Activated naive CD8-positive, alpha-beta T cell treated with anti-CD3 and anti-CD28 coated beads, Interleukin-2, amount 50 U/mL, for 16 hours (primary cell): ENCODE measurements around the gene C12orf43.

Experiments
- DNase-seq: peaks from one replicate; pipeline ENCODE4 v3.0.0-alpha.2; 2020; ENCODE audit warnings: low read depth, low spot score

C12orf43 gene

DNA sequence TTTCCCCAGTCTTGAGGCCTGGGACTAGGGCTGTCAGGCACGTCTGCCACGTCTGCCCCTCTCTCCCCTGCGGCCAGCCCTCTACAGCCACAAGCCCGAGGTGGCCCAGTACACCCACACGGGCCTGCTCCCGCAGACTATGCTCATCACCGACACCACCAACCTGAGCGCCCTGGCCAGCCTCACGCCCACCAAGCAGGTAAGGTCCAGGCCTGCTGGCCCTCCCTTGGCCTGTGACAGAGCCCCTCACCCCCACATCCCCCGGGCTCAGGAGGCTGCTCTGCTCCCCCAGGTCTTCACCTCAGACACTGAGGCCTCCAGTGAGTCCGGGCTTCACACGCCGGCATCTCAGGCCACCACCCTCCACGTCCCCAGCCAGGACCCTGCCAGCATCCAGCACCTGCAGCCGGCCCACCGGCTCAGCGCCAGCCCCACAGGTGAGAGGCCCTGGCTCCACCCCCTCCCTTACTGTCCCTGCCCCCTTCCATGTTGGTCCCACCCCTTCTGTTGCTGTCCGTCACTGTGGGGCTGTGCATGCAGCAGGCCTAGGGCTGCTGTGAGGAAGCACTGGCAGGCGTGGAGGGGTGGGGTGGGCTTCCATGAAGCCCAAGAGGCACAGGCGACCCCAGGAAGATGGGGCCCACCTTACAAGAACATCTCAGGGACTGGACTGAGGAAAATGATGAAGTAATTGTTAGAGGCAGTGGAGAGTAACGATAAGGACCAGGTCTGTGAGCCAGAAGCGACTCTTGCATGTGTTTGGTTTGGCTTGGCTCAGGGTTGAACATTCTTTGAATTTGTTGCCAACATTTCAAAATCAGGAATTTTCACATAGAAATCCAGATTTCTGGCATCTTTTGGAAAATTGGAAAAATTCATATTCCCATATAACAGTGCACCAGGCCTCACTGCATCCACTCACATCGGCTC, 16.8 kb downstream of the C12orf43 start:
- DNase-seq = no peak

DNA sequence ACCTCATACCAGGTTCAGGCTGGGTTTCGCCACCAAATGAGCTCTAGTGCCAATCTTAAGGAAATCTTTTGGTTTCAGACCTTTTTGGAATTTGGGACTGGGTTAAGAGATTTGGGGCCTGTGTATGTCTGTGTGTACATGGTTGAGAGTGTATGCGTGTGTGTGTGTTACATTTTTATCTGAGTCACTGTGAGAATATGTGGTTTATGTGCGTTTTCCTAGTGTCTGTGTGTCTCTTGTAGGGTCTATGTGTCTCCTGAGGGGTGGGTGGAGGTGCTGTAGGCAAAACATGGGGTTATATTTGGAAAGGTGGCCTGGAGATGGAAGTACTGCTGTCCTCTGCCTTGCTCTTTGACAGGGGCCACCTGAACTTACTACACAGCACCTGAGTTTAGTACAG, 17.9 kb downstream of the C12orf43 start:
- DNase-seq = no peak

DNA sequence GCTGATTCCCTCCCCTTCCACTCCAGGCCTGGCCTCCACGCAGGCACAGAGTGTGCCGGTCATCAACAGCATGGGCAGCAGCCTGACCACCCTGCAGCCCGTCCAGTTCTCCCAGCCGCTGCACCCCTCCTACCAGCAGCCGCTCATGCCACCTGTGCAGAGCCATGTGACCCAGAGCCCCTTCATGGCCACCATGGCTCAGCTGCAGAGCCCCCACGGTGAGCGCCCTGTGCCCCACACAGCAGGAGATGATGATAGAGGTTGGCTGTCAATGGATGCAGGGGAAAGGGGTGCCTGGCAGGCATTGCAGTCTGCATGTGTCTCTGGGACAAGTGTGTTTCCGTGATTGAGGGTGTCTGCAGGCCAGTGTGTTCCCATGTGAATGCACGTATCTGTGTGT, 18.8 kb downstream of the C12orf43 start:
- no peak for DNase-seq

DNA sequence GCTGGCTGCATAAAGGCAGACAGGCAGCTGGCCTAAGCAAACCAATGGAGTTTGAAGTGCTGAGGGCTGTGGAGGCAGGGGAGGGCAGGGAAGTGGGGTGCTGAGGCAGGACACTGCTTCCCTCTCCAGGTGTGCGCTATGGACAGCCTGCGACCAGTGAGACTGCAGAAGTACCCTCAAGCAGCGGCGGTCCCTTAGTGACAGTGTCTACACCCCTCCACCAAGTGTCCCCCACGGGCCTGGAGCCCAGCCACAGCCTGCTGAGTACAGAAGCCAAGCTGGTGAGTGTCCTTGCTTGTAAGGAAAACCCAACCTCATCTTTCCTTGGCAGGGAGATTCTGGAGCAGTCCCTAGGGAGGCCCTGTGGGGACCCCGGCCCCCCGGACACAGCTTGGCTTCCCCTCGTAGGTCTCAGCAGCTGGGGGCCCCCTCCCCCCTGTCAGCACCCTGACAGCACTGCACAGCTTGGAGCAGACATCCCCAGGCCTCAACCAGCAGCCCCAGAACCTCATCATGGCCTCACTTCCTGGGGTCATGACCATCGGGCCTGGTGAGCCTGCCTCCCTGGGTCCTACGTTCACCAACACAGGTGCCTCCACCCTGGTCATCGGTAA, 20.0 kb downstream of the C12orf43 start:
- DNase-seq = no peak

DNA sequence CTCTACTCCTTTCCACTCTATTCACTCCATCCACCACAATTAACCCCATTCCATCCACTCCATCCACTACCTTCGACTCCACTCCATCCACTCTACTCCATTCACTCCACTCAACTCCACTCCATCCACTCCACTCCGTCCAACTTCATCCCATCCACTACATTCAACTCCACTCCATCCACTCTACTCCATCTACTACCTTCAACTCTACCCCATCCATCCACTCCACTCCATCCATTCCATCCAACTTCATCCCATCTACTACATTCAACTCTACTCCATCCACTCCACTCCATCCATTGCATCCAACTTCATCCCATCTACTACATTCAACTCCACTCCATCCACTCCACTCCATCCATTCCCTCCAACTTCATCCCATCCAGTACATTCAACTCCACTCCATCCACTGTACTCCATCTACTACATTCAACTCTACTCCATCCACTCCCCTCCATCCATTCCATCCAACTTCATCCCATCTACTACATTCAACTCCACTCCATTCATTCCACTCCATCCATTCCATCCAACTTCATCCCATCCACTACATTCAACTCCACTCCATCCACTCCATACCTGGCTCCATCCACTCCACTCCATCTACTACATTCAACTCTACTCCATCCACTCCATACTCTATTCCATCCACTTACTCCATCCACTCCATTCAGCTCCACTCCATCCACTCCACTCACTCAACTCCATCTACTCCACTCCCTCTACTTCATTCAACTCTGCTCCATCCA, 21.5 kb downstream of the C12orf43 start:
- DNase-seq = no peak

DNA sequence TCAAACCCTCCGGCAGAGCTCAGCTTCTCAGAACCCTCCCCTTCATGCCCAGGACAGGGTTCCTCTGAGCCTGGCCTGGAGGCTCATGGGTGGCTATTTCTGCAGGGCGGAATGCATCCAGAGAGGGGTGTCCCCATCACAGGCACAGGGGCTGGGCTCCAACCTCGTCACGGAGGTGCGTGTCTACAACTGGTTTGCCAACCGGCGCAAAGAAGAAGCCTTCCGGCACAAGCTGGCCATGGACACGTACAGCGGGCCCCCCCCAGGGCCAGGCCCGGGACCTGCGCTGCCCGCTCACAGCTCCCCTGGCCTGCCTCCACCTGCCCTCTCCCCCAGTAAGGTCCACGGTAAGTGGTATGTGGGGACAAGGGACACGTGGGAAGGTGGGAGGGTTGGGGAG, 22.2 kb downstream of the C12orf43 start:
- no peak for DNase-seq

DNA sequence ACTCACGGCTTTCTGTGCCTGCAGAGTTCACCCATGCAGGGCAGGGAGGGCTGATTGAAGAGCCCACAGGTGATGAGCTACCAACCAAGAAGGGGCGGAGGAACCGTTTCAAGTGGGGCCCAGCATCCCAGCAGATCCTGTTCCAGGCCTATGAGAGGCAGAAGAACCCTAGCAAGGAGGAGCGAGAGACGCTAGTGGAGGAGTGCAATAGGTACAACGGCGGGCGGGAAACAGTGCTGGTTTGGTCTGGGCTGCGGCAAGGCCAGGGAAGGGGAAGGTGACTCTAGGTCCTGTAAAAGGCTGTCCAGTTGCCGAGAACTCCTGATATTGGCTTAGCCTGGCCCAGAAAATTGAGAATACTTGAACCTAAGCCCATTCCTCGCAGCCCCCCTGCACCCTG, 22.8 kb downstream of the C12orf43 start:
- no peak for DNase-seq

DNA sequence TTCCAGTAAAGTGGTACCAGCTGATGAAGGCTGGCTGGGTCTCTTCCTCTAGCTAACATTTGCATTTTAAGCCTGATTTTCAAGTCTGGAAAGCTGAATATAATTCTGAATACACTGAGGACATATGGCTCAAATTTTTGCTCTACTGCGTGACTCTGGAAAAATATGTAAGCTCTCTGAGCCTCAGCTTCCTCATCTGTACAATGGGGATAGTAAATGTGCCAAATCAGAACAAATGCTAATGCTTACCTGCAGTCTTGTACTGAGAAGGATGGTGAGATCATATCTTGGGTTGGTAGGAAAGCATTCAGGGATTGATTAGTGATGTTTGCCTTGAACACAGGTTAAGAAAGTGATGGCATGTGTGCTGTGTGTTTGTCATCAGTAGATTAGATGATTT, 23.3 kb downstream of the C12orf43 start:
- no peak for DNase-seq

DNA sequence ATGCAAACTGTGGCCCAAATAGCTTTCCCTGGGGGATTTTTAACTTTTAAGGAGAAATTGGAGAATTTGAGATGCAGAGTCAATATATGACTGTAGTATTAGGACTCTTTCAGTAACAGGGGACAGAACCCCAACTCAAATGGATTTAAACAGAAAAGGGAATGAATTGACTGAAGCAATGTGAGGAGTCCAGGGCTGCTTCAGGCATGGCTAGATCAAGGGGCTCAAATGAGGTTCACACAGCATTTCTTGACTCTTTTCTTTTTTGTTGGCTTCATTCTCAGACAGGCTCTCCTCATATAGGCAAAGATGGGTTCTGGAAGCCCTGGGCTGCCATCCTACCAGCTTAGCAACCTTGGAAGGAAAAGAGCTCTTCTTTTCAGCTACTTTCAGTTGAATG, 24.3 kb downstream of the C12orf43 start:
- DNase-seq = no peak

DNA sequence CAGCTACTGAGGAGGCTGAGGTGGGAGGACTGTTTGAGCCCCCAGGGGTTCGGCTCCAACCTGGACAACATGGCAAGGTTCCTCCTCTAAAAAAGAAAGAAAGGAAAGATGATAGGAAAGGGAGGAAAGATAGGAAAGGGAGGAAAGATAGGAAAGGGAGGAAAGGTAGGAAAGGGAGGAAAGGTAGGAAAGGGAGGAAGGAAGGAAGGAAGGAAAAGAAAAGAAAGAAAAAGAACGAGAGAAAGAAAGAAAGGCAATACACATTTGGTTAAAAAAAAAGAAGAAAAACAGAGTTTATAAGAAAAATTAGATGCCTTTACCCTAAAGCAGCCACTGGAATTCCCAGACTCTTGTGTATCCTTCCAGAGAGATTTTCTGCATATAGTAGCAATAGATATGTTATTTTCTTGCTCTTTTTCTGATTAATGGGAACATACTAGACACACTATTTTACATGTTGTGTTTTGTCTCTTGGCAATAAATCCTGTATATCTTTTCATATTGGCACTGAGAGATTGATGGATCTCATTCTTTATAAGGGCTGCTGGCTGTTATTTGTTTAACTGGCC, 25.7 kb downstream of the C12orf43 start:
- DNase-seq = no peak

DNA sequence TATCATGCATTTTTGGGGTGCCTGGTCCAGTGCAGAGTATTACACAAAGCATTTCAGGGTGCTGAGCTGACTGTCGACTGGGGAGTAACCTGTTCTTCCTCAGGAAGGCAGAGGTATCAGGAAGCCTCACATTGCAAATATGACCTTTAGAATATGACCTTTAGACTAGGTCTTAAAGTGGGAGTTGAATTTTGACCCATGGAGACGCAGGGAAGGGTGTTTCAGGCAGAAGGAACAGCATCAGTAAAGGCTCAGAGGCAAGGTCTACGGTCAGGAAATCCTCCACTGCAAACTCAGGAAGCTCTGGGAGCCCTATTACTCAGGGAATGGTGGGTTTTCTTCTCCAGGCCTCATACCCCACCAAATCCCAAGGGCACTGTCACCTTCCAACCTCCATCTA, 26.6 kb downstream of the C12orf43 start:
- no peak for DNase-seq

DNA sequence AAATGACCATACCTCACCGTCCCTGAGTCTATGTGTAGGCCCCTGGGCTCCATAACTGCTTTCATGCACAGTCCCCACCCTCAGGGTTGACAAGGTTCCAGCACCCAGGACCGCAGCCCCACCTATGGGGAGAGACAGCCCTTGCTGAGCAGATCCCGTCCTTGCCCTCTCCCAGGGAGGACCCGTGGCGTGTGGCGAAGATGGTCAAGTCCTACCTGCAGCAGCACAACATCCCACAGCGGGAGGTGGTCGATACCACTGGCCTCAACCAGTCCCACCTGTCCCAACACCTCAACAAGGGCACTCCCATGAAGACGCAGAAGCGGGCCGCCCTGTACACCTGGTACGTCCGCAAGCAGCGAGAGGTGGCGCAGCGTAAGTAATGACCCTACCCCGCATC, 27.6 kb downstream of the C12orf43 start:
- no peak for DNase-seq

DNA sequence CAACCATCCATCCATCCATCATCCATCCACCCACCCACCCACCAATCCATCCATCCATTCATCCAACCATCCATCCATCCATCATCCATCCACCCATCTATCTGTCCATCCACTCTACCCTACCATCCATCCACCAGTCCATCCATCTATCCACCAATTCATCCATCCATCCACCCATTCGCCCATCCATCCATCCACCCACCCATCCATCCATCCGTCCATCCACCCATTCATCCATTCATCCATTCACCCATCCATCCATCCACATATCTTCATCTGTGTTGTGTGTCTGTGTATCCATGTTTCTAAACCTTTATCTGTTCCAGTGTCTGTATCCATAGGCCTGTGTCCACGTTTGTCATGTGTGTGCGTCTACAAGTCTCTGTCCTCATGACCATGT, 28.1 kb downstream of the C12orf43 start:
- no peak for DNase-seq

DNA sequence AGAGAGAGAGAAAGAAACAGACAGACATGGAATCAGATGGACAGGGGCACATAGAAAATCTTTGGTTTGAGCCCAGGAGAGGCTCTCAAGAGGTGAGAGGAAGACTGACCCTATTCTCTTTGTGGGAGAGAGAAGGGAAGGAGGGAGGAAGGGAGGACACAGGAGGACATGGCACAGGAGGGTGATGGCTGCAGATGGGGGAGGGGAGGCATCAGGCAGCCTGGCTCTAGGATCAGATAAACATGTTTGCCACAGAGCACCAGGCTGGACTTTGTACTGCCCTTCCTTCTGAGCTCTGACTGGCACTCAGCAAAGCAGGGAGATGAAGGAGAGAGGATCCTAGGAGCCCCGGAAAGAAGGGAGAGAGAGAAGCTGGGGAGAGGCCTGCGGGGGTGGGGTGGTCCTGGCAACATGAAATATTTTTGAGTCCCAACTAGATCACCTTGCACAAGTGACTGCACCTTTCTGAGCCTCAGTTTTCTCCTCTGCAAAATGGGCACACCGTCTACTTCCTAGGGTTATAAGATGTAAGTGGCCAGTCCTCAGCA, 31.9 kb downstream of the C12orf43 start:
- DNase-seq = no peak

DNA sequence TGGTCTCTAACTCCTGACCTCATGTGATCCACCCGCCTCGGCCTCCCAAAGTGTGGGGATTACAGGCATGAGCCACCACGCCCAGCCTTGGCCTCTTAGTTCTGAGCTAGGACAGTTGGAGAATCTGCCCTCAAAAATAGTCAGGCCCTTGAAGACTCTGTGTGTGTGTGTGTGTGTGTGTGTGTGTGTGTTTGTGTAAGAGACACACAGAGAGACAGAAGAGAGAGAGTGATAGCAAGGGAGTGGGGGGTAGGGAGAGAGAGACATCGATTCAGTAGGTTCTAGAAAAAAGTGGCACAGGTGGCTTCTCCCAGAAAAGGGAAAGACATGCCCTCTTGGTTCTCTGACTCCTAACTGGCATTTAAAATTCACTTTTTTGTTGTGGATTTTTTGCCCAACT, 32.5 kb downstream of the C12orf43 start:
- no peak for DNase-seq

DNA sequence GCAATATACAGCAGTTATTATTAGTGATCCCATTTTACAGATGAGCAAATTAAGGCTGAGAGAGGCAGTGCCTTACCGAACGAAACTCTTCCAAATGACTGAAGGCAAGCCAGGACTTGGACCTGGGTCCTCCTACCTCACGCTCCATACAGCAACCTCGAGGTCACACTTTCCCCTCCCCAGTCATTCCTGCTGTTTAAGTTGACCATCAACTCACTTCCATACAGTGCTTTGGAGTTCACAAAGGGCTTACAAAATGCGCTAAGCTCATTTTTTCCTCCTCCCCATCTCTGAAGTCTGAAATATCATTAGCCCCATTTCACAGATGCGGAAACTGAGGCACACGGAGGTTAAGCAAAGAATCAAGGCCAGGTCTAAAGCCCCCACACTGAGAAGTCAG, 33.6 kb downstream of the C12orf43 start:
- no peak for DNase-seq

DNA sequence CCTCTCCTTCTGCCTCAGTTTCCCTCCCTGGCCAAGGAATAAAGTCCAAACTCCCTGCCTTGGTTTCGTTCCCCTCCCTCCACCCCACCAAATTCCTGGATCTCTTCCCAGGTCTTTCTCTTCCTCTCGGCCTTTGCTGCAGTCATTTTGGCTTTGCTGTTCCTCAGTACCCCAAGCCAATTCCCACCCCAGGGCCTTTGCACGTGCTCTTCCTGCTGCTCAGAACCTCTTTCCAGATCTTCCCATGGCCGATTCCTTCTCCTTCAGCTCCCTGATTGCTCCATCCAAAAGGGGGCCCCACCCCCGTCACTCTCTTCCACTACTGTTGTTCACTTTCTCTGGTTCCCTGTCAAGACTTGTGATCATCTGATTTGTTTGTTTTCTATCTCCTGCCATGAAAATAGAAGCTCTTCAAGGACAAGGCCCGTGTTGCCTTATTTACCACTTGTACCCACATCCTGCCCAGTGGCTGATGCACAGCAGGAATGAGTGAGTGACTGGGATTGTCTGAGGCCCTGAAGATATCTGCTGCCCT, 34.8 kb downstream of the C12orf43 start:
- no peak for DNase-seq

DNA sequence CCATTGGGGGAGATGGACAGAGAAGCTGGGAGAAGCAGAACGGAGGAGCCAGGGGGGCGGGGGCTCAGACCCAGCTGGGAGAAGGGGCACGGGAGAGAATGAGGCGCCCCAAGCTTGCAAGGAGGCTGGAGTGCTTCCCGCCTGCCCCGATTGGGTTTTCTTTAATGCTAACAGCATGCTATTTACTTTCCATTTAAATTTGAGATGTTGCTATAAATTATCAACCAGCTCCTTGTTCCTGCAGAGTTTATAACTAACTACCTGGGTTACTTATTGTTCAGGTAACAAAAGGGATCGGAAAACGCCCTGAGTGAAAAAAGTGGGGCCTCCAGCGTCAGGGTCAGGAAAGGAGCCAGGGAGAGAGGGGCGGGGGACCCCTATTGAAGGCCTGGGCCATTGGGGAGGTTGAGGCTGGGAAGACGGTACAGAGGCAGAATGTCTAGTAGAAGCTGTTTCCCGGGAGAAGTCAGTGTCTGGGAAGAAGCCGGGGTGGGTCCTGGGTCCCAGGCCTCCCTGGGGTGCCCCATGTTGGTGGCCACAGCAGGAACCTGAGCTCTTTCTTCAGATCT, 35.4 kb downstream of the C12orf43 start:
- DNase-seq = no peak

DNA sequence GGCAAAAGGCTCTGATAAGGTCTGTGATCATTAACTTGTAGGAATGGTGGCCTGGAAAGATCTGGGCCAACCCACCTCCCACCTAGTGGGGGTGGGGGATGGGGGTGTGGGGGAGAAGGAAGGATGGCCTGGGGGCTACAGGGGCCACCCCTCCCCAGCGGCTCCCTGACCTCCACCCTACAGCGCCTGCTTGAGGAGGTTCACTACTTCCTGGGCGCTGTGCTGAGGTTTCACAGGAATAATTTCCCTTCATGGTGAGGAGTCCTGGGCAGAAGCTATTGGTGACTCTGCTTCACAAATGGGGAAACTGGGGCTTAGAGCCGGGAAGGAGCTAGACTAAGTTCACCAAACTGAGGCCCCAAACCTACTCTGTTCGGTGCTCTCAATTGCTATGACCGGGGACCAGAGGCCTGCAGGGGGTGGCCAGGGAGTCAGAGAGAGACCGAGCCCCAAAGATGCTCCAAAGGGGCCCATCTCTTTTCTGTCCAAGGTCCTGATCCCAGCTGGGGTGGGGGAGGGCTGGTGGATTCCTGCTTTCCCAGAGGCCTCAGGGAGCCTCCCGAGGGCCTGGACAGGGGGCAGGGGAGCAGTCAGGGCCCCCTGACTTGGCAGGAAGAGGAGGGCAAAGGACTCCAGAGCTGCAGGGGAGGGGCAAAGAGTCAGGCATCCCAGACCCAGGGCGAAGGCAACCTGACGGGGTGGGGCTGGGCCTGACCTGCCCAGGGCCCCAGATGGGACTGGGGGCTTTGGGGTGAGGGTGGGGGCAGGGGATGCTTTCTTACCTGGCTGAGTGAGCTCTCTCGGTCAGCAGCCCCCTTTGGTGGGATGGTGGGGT, 36.2 kb downstream of the C12orf43 start:
- no peak for DNase-seq

DNA sequence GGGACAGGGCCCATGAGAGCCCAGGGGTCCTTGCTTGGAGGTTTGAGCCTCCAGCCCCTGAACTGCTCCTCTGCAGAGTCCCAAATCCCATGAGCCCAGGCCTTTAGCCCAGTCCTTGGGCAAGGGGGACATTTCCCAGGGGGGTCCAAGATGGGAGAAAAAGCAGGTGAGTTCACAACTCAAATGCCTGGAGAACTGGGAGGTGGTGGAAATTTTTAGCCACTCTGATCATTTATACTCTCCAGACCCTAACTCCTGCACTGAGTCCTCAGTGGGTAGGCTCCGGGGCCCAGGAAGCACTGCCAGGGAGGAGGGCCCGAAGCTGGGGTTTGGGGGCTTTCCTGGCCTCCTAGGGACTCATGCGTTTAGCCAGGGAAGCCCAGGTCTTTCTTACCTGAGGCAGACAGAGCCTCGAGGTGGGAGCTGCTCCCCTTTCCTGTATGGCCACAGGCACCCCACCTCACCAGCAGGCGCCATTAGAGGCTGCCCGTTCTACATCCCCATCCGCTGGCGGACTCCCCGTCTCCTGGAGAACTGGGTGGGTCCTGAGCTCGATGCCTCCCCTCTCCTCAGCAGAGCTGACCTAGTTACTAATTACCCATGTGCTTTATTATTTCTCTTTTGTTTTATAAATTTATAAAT, 36.9 kb downstream of the C12orf43 start:
- no peak for DNase-seq
